Loucy (cell line): Measurements from ENCODE around the gene PRF1.

Experiments
- CTCF ChIP-seq: fragments of 200-600 bp; sonication (generic); conservative IDR thresholded peaks from 2 replicates; pipeline ENCODE4 v1.5.1; 2014; ENCODE audit warnings: mild to moderate bottlenecking, antibody characterized with exemption, low read length
- EZH2phosphoT487 ChIP-seq: fragments of 200-600 bp; IDR thresholded peaks from 2 replicates; pipeline ENCODE4 v1.6.1; 2018; ENCODE audit warnings: antibody characterized with exemption, mild to moderate bottlenecking, moderate library complexity, borderline replicate concordance

GRCh38 chr10:70568113-70568512, 34.4 kb downstream of the PRF1 start:
- no peak for TF ChIP-seq CTCF
- TF ChIP-seq EZH2phosphoT487 = no peak
